Fibroblast of lung (primary cell): ENCODE measurements around the gene GOPC.

Experiments used
- CTCF ChIP-seq, 2 donors: IDR thresholded peaks in 1 of 2; conservative IDR thresholded peaks in 1 of 2; 1 replicate in 1 of 2; 2 replicates in 1 of 2; pipeline ENCODE4 v1.5.1; 2011 to 2012; ENCODE audit warnings: low read length in 2 of 2, control low read depth in 1 of 2, inconsistent platforms in 1 of 2, low read depth in 1 of 2, mild to moderate bottlenecking in 1 of 2
- EZH2 ChIP-seq: IDR thresholded peaks from 2 replicates; pipeline ENCODE4 v1.5.1; 2012; ENCODE audit warnings: low read length, control low read depth, mild to moderate bottlenecking; ENCODE audit errors: missing control alignments

- TF ChIP-seq EZH2 (no peak), CTCF (conservative IDR thresholded peaks at IDR 0.05 in 1 of 2, IDR thresholded peaks at IDR 0.05 in 1 of 2; ENCODE audit: low read depth in 1 of 2, low read length in 2 of 2) (no peak)
These were observed 9.1 kb downstream of the GOPC start for GRCh38 chr6:117592983-117593759.
